GM21367 (cell line): ENCODE results near the gene RASA3.
"Not testable (repeated sequence)": the region's sequence is repeated elsewhere in the genome, so short reads cannot be mapped to it uniquely, and the experiment has no call there.

Experiments used
- ATAC-seq: cut with Tn5 transposase; IDR thresholded peaks from one replicate; pipeline ENCODE4 v1.9.1; 2021; ENCODE audit not compliant: unreplicated experiment

The RASA3 gene, protein sequence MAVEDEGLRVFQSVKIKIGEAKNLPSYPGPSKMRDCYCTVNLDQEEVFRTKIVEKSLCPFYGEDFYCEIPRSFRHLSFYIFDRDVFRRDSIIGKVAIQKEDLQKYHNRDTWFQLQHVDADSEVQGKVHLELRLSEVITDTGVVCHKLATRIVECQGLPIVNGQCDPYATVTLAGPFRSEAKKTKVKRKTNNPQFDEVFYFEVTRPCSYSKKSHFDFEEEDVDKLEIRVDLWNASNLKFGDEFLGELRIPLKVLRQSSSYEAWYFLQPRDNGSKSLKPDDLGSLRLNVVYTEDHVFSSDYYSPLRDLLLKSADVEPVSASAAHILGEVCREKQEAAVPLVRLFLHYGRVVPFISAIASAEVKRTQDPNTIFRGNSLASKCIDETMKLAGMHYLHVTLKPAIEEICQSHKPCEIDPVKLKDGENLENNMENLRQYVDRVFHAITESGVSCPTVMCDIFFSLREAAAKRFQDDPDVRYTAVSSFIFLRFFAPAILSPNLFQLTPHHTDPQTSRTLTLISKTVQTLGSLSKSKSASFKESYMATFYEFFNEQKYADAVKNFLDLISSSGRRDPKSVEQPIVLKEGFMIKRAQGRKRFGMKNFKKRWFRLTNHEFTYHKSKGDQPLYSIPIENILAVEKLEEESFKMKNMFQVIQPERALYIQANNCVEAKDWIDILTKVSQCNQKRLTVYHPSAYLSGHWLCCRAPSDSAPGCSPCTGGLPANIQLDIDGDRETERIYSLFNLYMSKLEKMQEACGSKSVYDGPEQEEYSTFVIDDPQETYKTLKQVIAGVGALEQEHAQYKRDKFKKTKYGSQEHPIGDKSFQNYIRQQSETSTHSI

DNA sequence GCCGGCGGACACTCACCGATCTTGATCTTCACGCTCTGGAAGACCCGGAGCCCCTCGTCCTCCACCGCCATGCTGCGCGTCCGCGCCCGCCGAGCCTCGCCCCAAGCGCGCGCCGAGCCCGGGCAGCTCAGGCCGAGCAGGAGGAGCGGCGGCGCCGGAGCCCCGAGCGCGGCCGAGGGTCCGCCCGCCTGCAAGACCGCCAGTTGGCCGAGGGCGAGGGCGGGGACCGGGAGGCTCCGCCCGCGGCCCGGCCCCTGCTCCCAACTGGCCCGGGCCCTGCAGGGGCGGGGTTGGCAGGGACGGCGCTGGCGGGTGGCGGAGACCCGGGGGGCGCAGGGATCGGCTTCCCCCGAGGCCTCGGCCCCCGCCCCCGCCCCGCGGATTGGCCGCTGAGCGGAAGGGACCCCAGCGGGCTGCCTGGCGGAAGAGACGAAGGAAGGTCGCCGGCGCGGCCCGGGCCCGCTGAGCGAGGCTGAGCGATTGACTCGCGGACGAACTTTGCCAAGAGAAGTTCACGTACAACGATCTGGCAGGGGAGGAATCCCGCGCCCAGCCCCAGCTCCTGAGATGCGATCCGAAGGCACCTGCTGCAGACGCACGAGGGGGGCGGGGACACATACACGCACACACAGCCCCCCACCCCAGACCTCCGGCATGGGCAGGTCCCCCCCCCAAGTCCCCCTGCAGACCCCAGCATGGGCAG is at the start of gene RASA3:
TSS of gene RASA3 (minus strand) at position 205 of the 703 bp plus-strand sequence. CDS start at position 71, 134 bp downstream.
- peak; percentile 55 for ATAC-seq

DNA sequence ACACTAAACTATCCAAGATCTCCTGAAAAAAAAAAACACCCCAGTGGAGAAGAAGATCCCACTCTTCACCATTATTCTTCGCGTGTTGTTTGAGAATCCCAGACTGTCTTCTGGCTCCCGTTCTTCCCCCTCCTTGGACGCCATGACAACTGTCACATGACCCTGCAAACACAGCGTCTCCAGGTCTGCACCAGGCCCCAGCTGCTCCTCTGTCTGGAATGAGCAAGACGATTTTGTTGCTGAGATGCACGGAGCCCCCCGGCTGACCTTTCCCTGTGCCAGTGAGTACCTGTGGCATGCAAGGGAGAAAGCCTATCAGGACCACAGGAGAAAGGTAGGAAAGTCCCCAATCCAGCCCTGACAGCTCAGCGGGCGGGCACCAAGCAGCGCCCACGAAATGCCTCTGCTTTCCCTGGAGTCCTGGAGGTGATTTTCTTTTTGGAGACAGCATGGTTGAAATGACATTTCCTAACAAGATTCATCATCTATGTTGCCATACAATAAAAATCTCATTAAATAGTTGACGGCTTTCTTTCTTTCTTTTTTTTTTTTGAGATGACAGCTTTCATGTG is 46.8 kb upstream of the RASA3 start, which contains the start of gene CFAP97D2:
TSS of gene CFAP97D2 (plus strand) at position 171 of the 572 bp plus-strand sequence. CDS start at position 245, 74 bp downstream.
- no peak for ATAC-seq

DNA sequence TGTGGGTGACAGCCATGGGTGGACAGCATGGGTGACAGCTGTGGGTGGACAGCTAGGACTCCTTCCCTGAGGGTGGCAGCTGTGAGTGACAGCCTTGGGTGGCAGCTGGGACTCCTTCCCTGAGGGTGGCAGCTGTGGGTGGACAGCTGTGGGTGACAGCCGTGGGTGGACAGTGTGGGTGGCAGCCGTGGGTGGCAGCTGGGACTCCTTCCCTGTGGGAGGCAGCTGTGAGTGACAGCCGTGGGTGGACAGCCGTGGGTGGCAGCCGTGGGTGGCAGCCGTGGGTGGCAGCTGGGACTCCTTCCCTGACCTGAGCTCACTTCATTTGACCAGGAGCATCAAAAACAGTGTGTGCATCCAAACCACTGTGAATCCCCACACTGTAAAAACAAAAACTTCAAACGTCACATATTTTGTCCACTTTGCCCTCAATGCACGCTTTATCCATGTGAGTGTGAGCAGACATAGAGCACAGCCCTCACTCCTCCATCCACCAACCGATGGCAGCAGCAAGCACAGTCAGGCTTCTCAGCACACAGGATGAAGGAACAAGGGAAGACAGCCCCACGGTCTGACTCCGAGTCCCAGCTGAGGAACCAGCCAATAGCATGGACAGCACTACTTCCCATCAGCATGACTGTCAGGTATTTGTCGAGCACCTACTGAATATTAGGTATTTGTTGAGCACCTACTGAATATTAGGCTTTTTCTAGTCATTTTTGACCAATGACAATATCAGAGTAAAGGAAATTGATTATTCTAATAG is 45.0 kb upstream of the RASA3 start:
- ATAC-seq, result no peak

DNA sequence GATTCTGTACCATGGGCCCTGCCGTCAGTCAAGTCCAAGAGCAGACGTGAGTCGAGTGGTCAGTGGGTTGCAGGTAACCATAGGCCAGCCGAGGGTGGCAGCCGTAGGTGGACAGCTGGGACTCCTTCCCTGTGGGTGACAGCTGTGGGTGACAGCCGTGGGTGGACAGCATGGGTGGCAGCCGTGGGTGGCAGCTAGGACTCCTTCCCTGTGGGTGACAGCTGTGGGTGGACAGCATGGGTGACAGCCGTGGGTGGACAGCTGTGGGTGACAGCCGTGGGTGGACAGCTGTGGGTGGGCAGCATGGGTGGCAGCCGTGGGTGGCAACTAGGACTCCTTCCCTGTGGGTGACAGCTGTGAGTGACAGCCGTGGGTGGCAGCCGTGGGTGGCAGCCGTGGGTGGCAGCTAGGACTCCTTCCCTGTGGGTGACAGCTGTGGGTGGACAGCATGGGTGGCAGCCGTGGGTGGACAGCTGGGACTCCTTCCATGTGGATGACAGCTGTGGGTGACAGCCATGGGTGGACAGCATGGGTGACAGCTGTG is 44.0 kb upstream of the RASA3 start:
- not testable (repeated sequence) for ATAC-seq

DNA sequence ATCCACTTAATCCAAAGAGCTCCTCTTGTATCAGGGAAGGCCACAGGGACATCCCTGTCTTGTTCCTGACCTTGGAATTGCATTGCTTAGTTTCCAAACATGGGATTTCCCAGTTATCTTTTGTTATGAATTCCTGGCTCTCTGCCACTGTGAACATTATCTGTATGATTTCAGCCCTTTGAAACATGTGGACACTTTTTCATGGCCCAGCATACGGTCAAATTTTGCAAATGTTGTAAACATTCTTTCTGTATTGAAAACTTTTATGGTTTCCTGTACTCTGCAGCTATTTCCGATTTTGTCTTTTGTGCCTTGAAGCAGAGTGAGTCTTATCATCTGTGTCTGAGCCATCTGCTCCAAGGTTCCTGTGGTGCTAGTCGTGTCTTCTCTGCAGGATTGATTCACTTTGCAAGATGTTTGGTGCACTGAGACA is 42.1 kb upstream of the RASA3 start:
- no peak for ATAC-seq

DNA sequence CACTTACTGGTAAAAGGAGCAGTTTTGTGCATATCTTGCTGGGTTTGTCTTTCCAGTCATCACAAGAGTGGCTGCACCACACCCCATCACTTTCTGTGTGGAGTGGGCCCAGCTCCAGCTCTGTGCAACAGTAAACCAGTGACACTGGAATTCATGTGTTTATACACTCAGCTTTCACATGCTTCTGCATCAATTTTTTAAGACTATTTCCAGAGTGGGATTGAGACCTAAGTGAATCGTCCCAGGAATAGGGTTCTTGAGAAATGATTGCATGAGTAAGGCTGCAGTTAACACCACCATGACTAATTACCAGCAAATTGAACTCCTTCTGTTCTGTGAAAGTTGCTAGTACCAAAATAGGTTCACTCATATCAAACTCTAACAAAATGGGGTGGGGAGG is 41.3 kb upstream of the RASA3 start:
- no peak for ATAC-seq

DNA sequence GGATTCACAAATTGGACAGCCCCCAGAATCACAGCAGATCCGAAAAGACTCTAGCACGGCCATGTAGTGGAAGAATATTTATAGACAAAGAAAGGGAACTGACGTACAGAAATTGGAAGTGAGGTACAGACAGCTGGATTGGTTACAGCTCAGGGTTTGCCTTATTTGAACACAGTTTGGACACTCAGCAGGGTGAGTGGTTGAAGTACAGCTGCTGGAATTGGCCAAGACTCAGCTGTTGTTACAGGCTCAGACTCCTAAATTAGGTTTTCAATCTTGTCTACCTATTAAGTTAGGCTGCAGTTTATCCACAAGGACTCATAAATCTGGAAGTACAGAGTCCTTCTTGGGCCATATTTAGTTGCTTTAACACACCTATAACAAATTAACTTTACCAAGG is 40.8 kb upstream of the RASA3 start:
- ATAC-seq, result no peak

DNA sequence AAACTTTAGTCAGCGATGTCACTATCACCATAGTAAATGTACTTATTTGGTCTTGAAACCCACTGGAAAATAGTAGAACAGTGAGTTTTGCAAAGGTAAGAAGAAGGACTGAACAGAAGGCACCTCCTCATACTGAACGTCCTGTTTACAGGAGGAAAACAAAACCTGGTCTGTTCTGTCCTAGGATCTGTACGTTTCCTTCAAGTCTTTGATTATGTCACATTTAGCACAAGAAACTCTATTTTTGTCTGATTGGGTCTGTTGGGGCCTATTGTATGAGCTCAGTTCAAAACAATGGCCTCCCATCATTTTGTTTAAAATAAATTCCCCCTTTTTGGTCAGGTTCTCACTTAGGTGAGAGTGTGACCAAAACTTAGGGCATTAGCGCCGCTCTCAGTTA is 35.5 kb upstream of the RASA3 start:
- no peak for ATAC-seq

DNA sequence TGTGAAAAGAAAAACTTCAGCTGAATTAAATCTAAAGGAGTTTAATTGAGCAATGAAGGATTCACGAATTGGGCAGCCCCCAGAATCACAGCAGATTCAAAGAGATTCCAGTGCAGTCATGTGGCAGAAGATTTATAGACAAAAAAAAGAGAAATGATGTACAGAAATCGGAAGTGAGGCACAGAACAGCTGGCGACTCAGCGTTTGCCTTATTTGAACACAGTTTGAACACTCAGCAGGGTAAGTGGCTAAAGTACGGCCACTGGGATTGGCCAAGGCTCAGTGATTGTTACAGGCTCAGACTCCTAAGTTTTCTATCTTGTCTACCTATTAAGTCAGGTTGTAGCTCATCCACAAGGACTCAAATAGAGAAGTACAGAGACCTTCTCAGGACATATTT is 35.0 kb upstream of the RASA3 start:
- ATAC-seq, result no peak

DNA sequence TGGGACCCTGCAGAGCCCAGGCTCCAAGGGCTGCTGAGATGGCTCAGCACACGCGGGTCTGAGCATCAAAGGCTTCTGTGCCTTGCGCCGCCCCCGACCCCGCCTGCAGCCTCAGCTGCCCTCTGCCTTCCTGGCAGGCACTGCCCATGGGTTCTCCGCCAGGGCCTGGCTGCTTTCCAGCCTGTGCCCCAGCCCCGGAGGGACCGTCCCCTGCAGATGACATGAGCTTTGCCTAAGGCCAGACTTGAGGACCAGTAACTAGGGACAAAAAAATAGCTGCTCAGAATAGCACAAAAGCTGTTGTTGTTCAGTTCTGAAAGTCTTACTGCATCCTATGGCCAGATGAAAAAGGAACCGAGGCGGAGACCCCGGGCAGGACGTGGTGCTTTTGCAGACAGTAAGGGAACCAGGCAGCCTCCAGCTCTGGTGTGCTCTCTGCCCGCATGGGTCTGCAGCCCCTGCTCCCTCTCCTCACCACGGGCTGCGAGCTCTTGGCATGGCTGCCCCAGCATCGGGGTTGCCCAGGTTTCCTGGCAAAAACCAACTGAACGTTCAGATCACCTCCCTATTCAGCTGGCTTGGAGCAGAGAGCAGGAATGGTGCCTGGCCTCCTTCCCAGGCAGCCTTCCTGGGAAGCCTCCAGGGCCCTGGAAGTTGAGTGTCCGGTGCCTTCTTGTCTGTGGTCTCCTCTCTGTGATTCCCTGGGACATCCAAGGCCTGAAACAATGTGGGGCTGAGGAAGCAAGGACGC is 34.1 kb upstream of the RASA3 start:
- ATAC-seq, result no peak

DNA sequence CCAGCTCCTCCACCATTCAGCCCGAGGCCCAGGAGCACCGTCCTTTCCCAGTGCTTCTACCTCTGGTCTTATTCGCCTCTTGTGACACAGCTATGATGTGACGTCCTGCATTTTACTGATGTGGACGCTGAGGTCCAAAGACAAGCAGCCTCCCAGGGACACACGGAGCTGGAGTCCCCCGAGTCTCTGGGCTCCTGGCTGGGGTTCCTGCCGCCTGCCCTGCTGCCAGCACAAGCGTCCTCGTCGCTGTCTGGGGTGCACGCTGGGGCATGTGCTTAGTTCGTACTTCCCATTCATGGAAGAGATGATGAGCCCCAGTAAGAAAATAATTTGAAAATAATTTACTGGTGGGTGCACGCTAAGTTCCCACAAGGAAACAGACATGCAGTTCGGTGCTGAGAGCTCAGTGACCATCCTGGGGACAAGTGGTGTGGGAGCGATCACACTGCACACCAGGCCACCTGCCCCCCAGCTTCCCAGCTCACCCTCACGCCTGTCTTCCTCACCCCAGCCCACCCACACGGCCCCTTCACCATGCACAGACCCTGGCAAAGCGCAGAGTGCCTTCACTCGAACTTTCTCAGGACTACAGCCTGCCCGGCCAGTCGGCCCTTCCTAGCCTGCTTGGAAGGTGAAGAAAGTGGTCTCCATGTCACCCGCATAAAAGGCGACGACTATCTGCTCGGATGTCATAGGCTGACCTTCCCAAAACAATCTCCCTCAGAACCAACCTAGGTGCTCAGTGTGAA is 32.4 kb upstream of the RASA3 start:
- no peak for ATAC-seq

DNA sequence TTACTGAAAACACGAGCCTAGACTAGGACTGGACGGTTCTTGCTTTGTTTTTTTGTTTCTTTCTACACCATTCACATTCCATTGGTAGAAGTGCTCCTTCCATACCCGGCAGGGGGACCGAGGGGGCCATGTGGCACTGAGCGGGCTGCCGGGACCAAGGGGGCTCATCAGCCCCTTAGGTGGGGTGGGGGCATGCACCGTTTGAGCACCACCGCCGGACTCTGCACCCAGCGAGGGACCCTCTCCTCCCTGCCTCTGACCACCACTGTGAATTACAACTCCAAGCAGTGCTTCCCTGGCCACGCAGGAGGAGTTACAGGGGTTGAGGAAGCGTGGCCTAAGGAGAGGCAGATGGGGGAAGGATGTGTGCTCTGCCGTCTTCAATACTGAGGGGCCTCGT is 31.6 kb upstream of the RASA3 start:
- no peak for ATAC-seq

DNA sequence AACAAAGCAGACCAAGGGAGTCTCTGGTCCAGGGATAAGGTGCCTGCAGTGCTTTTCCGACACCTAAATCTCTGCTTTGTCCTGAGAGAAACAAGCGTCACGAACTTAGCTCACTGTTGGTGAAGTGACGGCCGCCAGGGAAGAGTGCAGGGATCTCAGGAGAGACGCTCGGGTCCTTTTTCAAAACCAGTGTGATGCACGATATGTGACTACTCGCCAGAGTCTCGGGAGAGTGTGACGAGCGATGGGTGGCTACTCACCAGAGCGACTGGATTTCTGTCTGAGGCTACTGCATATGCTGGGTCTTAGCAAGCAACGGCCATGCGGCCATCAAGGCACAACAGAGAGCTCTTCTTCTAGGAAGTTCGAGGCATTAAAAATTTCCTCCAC is 30.1 kb upstream of the RASA3 start:
- ATAC-seq, result no peak

DNA sequence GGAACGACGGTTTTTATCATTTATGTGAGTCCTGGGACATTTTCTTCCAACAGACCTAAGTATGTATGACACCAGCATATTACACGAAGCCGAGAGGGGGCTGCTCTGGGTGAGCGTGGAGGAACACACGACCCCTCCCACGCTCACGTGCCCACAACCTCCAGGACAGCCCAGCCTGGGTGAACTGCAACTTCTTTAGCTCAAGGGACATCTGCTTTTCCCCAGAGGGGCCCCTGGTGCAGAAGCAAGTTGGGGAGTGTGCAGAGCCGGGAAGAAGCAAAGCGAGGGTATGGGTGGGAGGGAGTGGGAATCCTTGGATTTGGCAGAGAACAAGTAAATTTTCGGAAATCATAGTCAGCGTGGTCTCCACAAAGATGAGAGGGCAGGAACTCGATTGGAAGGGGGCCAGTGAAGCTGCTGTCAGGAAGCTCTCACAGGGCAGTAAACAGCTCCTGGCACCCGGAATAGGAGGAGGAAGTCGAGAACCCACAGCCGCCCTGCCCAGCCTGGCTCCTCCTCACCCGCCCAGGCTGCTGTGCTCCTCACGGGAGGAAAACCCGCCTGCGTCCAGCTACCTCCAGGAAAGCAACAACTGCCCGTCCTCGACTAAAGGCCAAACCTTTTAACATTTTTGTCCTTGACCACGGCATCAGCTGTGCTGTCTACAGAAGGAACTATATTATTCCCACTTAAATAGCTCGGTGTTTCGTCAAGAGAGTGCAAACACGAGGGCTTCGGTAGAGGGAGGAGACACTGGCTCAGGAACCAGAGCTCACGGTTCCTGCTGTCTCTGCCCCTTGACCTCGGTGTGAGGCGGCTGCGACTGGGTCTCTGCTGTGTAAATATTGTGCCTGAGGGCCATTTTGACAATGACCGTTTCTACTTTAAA is 29.5 kb upstream of the RASA3 start:
- ATAC-seq, result no peak

DNA sequence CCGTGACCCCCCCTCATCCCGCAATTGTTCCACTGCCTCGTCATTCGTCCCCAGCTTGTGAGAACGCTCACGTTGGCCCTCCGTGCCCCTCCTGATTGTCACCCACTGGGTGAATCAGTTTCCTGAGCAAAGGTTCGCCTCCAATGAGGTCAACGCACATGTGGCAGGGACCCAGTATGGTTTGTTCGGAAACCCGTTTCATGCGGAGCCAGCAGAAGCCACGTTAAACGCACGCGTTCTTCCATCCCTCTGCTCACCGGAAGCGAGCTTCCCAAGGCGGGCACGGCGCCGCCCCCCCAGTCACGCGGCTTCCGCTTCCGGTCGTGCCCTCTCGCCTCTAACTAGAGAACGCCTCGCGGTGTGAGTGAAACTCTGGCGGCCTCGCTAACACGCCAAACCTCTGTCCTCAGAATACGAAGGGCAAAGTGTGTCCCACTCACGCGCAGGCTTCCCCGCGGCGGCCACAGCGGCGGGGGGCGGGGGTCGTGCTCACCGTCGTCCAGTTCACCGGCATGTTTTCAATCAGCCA is 28.7 kb upstream of the RASA3 start:
- no peak for ATAC-seq

DNA sequence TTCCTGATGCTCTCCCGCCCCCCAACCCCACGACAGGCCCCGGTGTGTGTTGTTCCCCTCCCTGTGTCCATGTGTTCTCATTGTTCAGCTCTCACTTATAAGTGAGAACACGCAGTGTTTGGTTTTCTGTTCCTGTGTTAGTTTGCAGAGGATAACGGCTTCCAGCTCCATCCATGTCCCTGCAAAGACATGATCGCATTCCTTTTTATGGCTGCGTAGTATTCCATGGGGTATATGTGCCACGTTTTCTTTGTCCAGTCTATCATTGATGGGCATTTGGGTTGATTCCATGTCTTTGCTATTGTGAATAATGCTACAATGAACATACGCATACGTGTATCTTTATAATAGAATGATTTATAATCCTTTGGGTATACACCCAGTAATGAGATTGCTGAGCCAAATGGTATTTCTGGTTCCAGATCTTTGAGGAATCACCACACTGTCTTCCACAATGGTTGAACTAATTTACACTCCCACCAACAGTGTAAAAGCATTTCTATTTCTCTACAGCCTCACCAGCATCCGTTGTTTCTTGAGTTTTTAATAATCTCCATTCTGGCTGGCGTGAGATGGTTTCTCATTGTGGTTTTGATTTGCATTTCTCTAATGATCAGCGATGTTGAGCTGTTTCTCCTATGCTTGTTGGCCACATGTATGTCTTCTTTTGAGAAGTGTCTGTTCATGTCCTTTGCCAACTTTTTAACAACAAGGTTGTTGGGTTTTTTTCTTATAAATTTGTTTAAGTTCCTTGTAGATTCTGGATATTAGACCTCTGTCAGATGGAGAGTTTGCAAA is 26.6 kb upstream of the RASA3 start:
- not testable (repeated sequence) for ATAC-seq
